ENCODE data around the gene GMPPB.

DNA sequence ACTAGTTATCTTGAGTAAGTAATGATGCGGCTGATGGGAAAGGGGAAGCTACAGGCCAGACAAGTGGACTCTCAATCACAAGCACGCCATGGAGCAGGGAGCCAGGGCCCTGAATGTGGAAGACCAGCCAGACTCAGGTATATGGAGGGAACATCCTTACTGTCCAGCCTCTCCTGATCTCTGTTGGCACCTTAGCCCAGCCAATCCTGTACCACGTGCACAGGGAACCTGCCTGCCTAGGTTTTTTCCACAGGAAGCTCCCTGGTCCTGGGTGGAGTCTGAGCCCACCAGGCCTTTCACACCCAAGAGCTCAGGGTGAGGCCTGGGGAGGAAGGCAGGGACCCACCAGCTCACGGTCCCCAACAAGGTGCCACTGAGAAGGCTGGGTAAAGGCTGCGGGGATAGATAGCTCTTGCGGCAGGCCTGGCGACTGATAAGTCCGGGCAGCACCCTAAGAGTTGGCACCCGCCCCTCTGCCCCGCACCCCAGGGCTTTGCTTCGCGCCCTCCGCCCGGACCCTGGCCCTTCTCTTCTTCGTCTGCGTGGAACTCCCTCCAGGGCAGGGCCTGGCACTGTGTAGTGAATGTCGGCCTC lies 50.5 kb downstream of the GMPPB start:
- TF ChIP-seq, protein P1, sequence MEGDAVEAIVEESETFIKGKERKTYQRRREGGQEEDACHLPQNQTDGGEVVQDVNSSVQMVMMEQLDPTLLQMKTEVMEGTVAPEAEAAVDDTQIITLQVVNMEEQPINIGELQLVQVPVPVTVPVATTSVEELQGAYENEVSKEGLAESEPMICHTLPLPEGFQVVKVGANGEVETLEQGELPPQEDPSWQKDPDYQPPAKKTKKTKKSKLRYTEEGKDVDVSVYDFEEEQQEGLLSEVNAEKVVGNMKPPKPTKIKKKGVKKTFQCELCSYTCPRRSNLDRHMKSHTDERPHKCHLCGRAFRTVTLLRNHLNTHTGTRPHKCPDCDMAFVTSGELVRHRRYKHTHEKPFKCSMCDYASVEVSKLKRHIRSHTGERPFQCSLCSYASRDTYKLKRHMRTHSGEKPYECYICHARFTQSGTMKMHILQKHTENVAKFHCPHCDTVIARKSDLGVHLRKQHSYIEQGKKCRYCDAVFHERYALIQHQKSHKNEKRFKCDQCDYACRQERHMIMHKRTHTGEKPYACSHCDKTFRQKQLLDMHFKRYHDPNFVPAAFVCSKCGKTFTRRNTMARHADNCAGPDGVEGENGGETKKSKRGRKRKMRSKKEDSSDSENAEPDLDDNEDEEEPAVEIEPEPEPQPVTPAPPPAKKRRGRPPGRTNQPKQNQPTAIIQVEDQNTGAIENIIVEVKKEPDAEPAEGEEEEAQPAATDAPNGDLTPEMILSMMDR (conservative IDR thresholded peaks at IDR 0.05; ENCODE audit: low read length), result no peak
- TF ChIP-seq EZH2phosphoT487 (IDR thresholded peaks at IDR 0.05; ENCODE audit: borderline replicate concordance, low read depth, low read length), result no peak
